ENCODE measurements around the gene LCN10.

GRCh38 chr9:136742591-136743391, at the start of gene LCN10:
- TF ChIP-seq SMC3 (IDR thresholded peaks at IDR 0.05) (no peak), CTCF (IDR thresholded peaks at IDR 0.05) (0 out of 3 replicates have a peak, but pooled peaks have one; percentile 10), RNF2 (IDR thresholded peaks at IDR 0.05; ENCODE audit: borderline replicate concordance, low read depth) (no peak), ZFP36 (IDR thresholded peaks at IDR 0.05; ENCODE audit: borderline replicate concordance, partially characterized antibody) (no peak), PHF8 (IDR thresholded peaks at IDR 0.05; ENCODE audit: borderline replicate concordance, low read depth) (no peak), POLR2A (IDR thresholded peaks at IDR 0.05; ENCODE audit: low read length) (no peak), HOXA7 (CRISPR knock-in tag; IDR thresholded peaks at IDR 0.05) (no peak), CEBPB (IDR thresholded peaks at IDR 0.05) (no peak)

Data from A549 (cell line).